DND-41 (cell line): ENCODE data around the gene MRPS35.
"Not testable (repeated sequence)": the region's sequence is repeated elsewhere in the genome, so short reads cannot be mapped to it uniquely, and the experiment has no call there.

Source experiments
- ATAC-seq: fragments of 200-7000 bp; cut with Tn5 transposase; 3 replicates; pipeline ENCODE4 v1.9.1; 2021; ENCODE audit warnings: low read depth; ENCODE audit not compliant: insufficient read depth
- DNase-seq: peaks from one replicate; pipeline ENCODE4 v3.0.0-alpha.2; 2020
- H2AFZ ChIP-seq: 2 replicates; pipeline ENCODE4 v1.6.0; 2012; ENCODE audit warnings: low read depth, low read length
- H3K27ac ChIP-seq: 2 replicates; pipeline ENCODE4 v1.5.1; 2012; ENCODE audit warnings: low read length, inconsistent platforms
- H3K27me3 ChIP-seq: fragments of 200-600 bp; sonication (generic); 2 replicates; pipeline ENCODE4 v1.6.0; 2012; ENCODE audit warnings: low read length, mild to moderate bottlenecking, inconsistent platforms; ENCODE audit not compliant: insufficient read depth, poor library complexity
- H3K36me3 ChIP-seq: 2 replicates; pipeline ENCODE4 v1.5.1; 2012; ENCODE audit warnings: low read length, inconsistent platforms; ENCODE audit not compliant: insufficient read depth
- H3K4me1 ChIP-seq: 2 replicates; pipeline ENCODE4 v1.5.1; 2012; ENCODE audit warnings: mild to moderate bottlenecking, low read length; ENCODE audit not compliant: insufficient read depth
- H3K4me2 ChIP-seq: 2 replicates; pipeline ENCODE4 v1.6.0; 2012; ENCODE audit warnings: mild to moderate bottlenecking, moderate library complexity, low read length, inconsistent platforms; ENCODE audit not compliant: insufficient read depth
- H3K4me3 ChIP-seq, 2 experiments: fragments of 200-600 bp in 1 of 2; shearing (Covaris generic) in 1 of 2; 2 replicates each; pipeline ENCODE4 v1.5.1; 2012 to 2016; ENCODE audit warnings: inconsistent platforms in 2 of 2, low read length in 2 of 2, mild to moderate bottlenecking in 2 of 2, low read depth in 1 of 2, moderate library complexity in 1 of 2
- H3K79me2 ChIP-seq: 2 replicates; pipeline ENCODE4 v1.6.0; 2012; ENCODE audit warnings: low read length, inconsistent platforms; ENCODE audit not compliant: insufficient read depth
- H3K9ac ChIP-seq: 2 replicates; pipeline ENCODE4 v1.6.0; 2012; ENCODE audit warnings: low read depth, mild to moderate bottlenecking, inconsistent platforms, low read length, moderate library complexity
- H3K9me3 ChIP-seq: 2 replicates; pipeline ENCODE4 v1.5.1; 2012; ENCODE audit warnings: low read length, moderate library complexity, mild to moderate bottlenecking, inconsistent platforms; ENCODE audit not compliant: insufficient read depth, severe bottlenecking
- H4K20me1 ChIP-seq: 2 replicates; pipeline ENCODE4 v1.6.0; 2012; ENCODE audit warnings: low read length; ENCODE audit not compliant: insufficient read depth
- EZH2 ChIP-seq: IDR thresholded peaks from 3 replicates; pipeline ENCODE4 v1.6.1; 2012; ENCODE audit warnings: borderline replicate concordance, low read depth, mild to moderate bottlenecking, moderate library complexity, low read length, inconsistent platforms; ENCODE audit not compliant: severe bottlenecking
- TF ChIP-seq, protein P1 (sequence below): IDR thresholded peaks from 2 replicates; pipeline ENCODE4 v1.5.1; 2012; ENCODE audit warnings: borderline replicate concordance, low read length, moderate library complexity, mild to moderate bottlenecking; ENCODE audit not compliant: poor library complexity, severe bottlenecking; ENCODE audit errors: extremely low read depth

The MRPS35 gene

DNA sequence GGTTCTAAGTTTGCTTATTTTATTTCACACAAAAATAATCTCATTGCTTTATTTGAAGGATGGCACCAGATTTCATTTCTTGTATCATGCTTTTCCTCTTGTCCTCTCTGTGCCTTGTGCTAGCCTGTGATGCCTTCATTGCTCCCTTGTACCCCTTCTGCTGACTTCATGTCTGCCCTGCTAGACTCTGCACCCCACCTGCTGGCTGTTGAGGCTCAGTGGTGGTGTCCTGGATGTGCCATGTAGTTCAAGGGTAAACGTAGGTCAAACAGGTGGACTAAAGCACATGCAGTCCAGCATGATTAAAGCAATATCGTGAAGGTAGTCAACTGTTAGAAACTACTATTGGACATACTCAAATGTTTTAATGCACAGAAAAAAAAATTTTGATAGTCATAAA, 21.6 kb downstream of the MRPS35 start:
- Histone ChIP-seq H4K20me1 (peaks cover 2% of the 10 kb centered on the region; the same call in 1 of the 2 replicates), H3K4me1 (no peaks in the 10 kb centered on the region), H3K27me3 (no peaks in the 10 kb centered on the region), H3K4me3 (no peak overlapping the region), H2AFZ (no peak overlapping the region), H3K9ac (no peak overlapping the region), H3K27ac (no peak overlapping the region), H3K79me2 (0 out of 2 replicates have a peak, but pooled peaks cover 3% of the 10 kb centered on the region), H3K4me2 (no peak overlapping the region), H3K36me3 (peaks cover 64% of the 10 kb centered on the region), H3K9me3 (no peaks in the 10 kb centered on the region)
- TF ChIP-seq EZH2 = no peak
- TF ChIP-seq, protein P1, sequence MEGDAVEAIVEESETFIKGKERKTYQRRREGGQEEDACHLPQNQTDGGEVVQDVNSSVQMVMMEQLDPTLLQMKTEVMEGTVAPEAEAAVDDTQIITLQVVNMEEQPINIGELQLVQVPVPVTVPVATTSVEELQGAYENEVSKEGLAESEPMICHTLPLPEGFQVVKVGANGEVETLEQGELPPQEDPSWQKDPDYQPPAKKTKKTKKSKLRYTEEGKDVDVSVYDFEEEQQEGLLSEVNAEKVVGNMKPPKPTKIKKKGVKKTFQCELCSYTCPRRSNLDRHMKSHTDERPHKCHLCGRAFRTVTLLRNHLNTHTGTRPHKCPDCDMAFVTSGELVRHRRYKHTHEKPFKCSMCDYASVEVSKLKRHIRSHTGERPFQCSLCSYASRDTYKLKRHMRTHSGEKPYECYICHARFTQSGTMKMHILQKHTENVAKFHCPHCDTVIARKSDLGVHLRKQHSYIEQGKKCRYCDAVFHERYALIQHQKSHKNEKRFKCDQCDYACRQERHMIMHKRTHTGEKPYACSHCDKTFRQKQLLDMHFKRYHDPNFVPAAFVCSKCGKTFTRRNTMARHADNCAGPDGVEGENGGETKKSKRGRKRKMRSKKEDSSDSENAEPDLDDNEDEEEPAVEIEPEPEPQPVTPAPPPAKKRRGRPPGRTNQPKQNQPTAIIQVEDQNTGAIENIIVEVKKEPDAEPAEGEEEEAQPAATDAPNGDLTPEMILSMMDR = peak; percentile 58
- peak; percentile 31 for DNase-seq
- ATAC-seq = peak; percentile 86

DNA sequence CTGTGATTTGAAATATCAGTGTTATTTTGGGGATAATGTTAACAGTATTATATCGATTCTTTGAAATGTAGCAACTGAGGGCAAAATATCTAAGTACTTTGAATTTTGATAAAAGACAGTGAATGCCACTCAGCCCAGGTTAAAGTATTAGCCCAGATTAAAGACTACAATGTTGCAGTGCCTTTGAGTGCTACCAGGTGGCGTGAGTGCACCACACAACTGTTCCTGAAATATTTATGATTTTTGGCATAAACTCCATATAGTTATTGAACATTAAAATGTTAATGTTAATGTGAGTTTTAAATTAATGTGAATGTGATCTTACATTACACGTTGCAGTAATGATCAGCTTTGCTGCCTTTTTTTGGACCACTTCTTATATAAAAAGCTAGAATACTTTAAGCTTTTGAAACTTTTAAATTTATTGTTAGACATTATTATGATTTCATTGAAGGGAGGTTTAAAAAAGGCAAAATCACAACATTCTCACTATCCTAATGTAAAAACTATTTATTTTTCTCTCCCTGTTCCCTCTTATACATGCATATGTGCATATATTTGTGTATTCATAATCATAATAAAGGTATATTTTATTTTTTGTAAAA, 22.5 kb downstream of the MRPS35 start:
- TF ChIP-seq, protein P1 = peak; percentile 86
- no peak for TF ChIP-seq EZH2
- Histone ChIP-seq H3K9me3 (no peaks in the 10 kb centered on the region), H3K9ac (no peak overlapping the region), H3K4me2 (no peak overlapping the region), H4K20me1 (peaks cover 2% of the 10 kb centered on the region; the same call in 1 of the 2 replicates), H3K27me3 (no peaks in the 10 kb centered on the region), H3K27ac (no peak overlapping the region), H3K4me1 (no peaks in the 10 kb centered on the region), H2AFZ (no peak overlapping the region), H3K79me2 (0 out of 2 replicates have a peak, but pooled peaks cover 3% of the 10 kb centered on the region), H3K4me3 (no peak overlapping the region), H3K36me3 (peaks cover 69% of the 10 kb centered on the region)
- DNase-seq = peak; percentile 38
- peak; percentile 76 for ATAC-seq

DNA sequence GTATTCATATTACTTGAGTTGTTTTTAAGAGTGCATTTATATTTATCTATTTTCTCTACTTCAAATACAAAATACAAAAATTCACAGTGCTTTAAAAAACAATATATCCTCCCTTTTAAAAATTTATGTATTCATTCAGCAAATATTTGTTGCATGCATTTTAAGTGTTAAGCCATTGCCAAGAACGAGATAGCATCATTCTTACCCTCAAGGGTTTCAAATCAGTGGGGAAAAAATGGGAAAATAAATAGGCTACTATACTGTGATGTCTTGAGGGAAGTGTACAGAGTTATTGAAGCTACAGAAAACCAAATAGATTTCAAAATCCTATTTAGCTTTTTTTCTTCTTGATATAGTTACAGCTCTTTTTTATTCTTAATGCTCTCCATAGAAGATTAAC, 23.2 kb downstream of the MRPS35 start:
- no peak overlapping the region for H3K9ac ChIP-seq
- ATAC-seq = no peak
- H3K27ac ChIP-seq = no peak overlapping the region
- no peaks in the 10 kb centered on the region for H3K9me3 ChIP-seq
- H3K27me3 ChIP-seq = no peaks in the 10 kb centered on the region
- peaks cover 2% of the 10 kb centered on the region; the same call in 1 of the 2 replicates for H4K20me1 ChIP-seq
- no peak overlapping the region for H2AFZ ChIP-seq
- H3K4me1 ChIP-seq = no peaks in the 10 kb centered on the region
- no peak overlapping the region for H3K4me3 ChIP-seq
- H3K36me3 ChIP-seq = peaks cover 71% of the 10 kb centered on the region
- TF ChIP-seq, protein P1 = no peak
- DNase-seq = no peak
- H3K79me2 ChIP-seq = 0 out of 2 replicates have a peak, but pooled peaks cover 2% of the 10 kb centered on the region
- no peak overlapping the region for H3K4me2 ChIP-seq

DNA sequence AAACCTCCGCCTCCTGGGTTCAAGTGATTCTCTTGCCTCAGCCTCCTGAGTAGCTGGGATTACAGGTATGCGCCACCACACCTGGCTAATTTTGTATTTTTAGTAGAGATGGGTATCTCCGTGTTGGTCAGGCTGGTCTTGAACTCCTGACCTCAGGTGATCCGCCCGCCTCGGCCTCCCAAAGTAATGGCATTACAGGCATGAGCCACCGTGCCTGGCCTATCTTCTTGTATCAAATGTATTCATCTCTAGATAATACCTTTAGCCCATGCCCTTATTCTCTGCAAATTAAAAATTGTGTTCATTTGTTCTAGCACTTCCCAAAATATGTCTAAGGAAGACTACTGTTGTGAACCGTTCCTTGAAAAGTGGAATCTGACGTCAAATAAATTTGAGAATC, 23.7 kb downstream of the MRPS35 start:
- not testable (repeated sequence) for H3K4me2 ChIP-seq, H3K27ac ChIP-seq, ATAC-seq, H3K4me3 ChIP-seq, H3K27me3 ChIP-seq, H2AFZ ChIP-seq, H3K79me2 ChIP-seq, DNase-seq, H3K9ac ChIP-seq, H4K20me1 ChIP-seq, H3K9me3 ChIP-seq, H3K4me1 ChIP-seq
- peaks cover 72% of the 10 kb centered on the region for H3K36me3 ChIP-seq
